Activated naive CD8-positive, alpha-beta T cell treated with anti-CD3 and anti-CD28 coated beads for 36 hours (primary cell): ENCODE measurements around the gene KASH5. TPM values are rescaled to one million over a fixed set of nuclear protein-coding genes. Genes with fewer than 3 reads are reported as not detected.
"Not testable (repeated sequence)": the region's sequence is repeated elsewhere in the genome, so short reads cannot be mapped to it uniquely, and the experiment has no call there.

Source experiments
- DNase-seq: peaks from one replicate; pipeline ENCODE4 v3.0.0; 2021
- H3K27ac Mint-ChIP-seq: one replicate; pipeline ENCODE4 v1.8.0; 2022; ENCODE audit warnings: mild to moderate bottlenecking, moderate library complexity, mixed read lengths
- H3K27me3 Mint-ChIP-seq: one replicate; pipeline ENCODE4 v1.8.0; 2022; ENCODE audit warnings: mild to moderate bottlenecking, mixed read lengths
- H3K36me3 Mint-ChIP-seq: one replicate; pipeline ENCODE4 v1.8.0; 2021; ENCODE audit warnings: mild to moderate bottlenecking, mixed read lengths
- H3K4me1 Mint-ChIP-seq: one replicate; pipeline ENCODE4 v1.8.0; 2021; ENCODE audit warnings: mixed read lengths
- H3K4me3 Mint-ChIP-seq: one replicate; pipeline ENCODE4 v1.8.0; 2022; ENCODE audit warnings: mild to moderate bottlenecking, moderate library complexity, mixed read lengths
- H3K9me3 Mint-ChIP-seq: one replicate; pipeline ENCODE4 v1.8.0; 2022; ENCODE audit warnings: mixed read lengths
- total RNA-seq, 2 experiments: library from RNA; stranded (reverse); gene quantifications; one replicate each; pipeline ENCODE4 v1.2.3, GENCODE V29; 2021

KASH5 gene
- total RNA-seq, 2 experiments from 2014 or later, result 0.45 to 1.1 TPM

GRCh38 chr19:49459388-49459787, 71.3 kb downstream of the KASH5 start:
- no peak for DNase-seq
- H3K4me1 Mint-ChIP-seq, result peaks cover 6% of the 10 kb centered on the region
- H3K27me3 Mint-ChIP-seq, result no peaks in the 10 kb centered on the region
- peaks cover 10% of the 10 kb centered on the region for H3K36me3 Mint-ChIP-seq
- H3K27ac Mint-ChIP-seq, result no peak overlapping the region
- no peaks in the 10 kb centered on the region for H3K9me3 Mint-ChIP-seq
- H3K4me3 Mint-ChIP-seq, result no peak overlapping the region

GRCh38 chr19:49461130-49461529, 73.1 kb downstream of the KASH5 start:
- not testable (repeated sequence) for H3K9me3 Mint-ChIP-seq, DNase-seq, H3K4me3 Mint-ChIP-seq, H3K27me3 Mint-ChIP-seq, H3K4me1 Mint-ChIP-seq, H3K27ac Mint-ChIP-seq
- H3K36me3 Mint-ChIP-seq, result peaks cover 14% of the 10 kb centered on the region

GRCh38 chr19:49461656-49462055, 73.6 kb downstream of the KASH5 start:
- H3K4me1 Mint-ChIP-seq, result no peaks in the 10 kb centered on the region
- no peaks in the 10 kb centered on the region for H3K9me3 Mint-ChIP-seq
- H3K27ac Mint-ChIP-seq, result no peak overlapping the region
- no peaks in the 10 kb centered on the region for H3K27me3 Mint-ChIP-seq
- DNase-seq, result no peak
- H3K4me3 Mint-ChIP-seq, result no peak overlapping the region
- H3K36me3 Mint-ChIP-seq, result peaks cover 14% of the 10 kb centered on the region

- Mint-ChIP-seq H3K4me3 (no peak overlapping the region), H3K27me3 (no peaks in the 10 kb centered on the region), H3K4me1 (no peaks in the 10 kb centered on the region), H3K36me3 (peaks cover 14% of the 10 kb centered on the region), H3K27ac (no peak overlapping the region), H3K9me3 (no peaks in the 10 kb centered on the region)
- no peak for DNase-seq
Measured at GRCh38 chr19:49462492-49462891, 74.4 kb downstream of the KASH5 start.

GRCh38 chr19:49463960-49464740, 76.1 kb downstream of the KASH5 start:
- no peak overlapping the region for H3K27ac Mint-ChIP-seq
- no peak for DNase-seq
- H3K27me3 Mint-ChIP-seq, result no peaks in the 10 kb centered on the region
- no peaks in the 10 kb centered on the region for H3K9me3 Mint-ChIP-seq
- H3K36me3 Mint-ChIP-seq, result peaks cover 19% of the 10 kb centered on the region
- no peak overlapping the region for H3K4me3 Mint-ChIP-seq
- H3K4me1 Mint-ChIP-seq, result peaks cover 8% of the 10 kb centered on the region

- Mint-ChIP-seq H3K9me3 (no peaks in the 10 kb centered on the region), H3K27ac (peak overlapping the region; percentile 51), H3K4me3 (no peak overlapping the region), H3K27me3 (no peaks in the 10 kb centered on the region), H3K4me1 (peaks cover 19% of the 10 kb centered on the region), H3K36me3 (peaks cover 17% of the 10 kb centered on the region)
- no peak for DNase-seq
Measured at GRCh38 chr19:49465371-49465770, 77.3 kb downstream of the KASH5 start.

Other genes starting within 250 kb of the KASH5 start
- gene HRC, start 232.9 kb upstream of the KASH5 start, total RNA-seq, result not detected
- not detected for gene TRPM4, start 230.5 kb upstream of the KASH5 start, total RNA-seq
- 1 to 10 TPM in 1 of 2 experiments, under 1 TPM in 1; 0.86 to 1.4 TPM for gene SLC6A16, start 63.1 kb upstream of the KASH5 start, total RNA-seq
- 100 to 1,000 TPM; 110 to 114 TPM for gene CD37, start 52.8 kb upstream of the KASH5 start, total RNA-seq
- gene TEAD2, start 25.8 kb upstream of the KASH5 start, total RNA-seq, result not detected
- gene DKKL1, start 24.4 kb upstream of the KASH5 start, total RNA-seq, result not detected
- not detected for gene PTH2, start 35.2 kb downstream of the KASH5 start, total RNA-seq
- not detected for gene GFY, start 37.1 kb downstream of the KASH5 start, total RNA-seq
- not detected for gene SLC17A7, start 53.3 kb downstream of the KASH5 start, total RNA-seq
- 100 to 1,000 TPM; 140 to 141 TPM for gene PIH1D1, start 63.6 kb downstream of the KASH5 start, total RNA-seq
- 10 to 100 TPM; 34.4 to 42.0 TPM for gene ALDH16A1, start 65.0 kb downstream of the KASH5 start, total RNA-seq
- gene FLT3LG, start 86.0 kb downstream of the KASH5 start, total RNA-seq, result 10 to 100 TPM; 61.0 to 63.5 TPM
- gene RPL13A, start 99.4 kb downstream of the KASH5 start, total RNA-seq, result 1,000 to 10,000 TPM; 3,663 to 3,691 TPM
- gene RPS11, start 108.2 kb downstream of the KASH5 start, total RNA-seq, result 1,000 to 10,000 TPM; 2,825 to 2,867 TPM
- 10 to 100 TPM; 11.5 to 12.2 TPM for gene FCGRT, start 124.4 kb downstream of the KASH5 start, total RNA-seq
- gene RCN3, start 139.8 kb downstream of the KASH5 start, total RNA-seq, result 1 to 10 TPM; 3.6 to 4.3 TPM
- gene NOSIP, start 192.3 kb downstream of the KASH5 start, total RNA-seq, result 10 to 100 TPM; 61.4 to 69.5 TPM
- gene PRRG2, start 193.1 kb downstream of the KASH5 start, total RNA-seq, result 1 to 10 TPM; 1.5 to 1.6 TPM
- 10 to 100 TPM; 16.0 to 17.8 TPM for gene PRR12, start 202.9 kb downstream of the KASH5 start, total RNA-seq